Ovary (tissue), 3 donors: Measurements from ENCODE around the gene PTPN14.

Source experiments
- EP300 ChIP-seq: sonication (generic); formaldehyde crosslinking; IDR thresholded peaks from one replicate; pipeline ENCODE4 v1.6.1; 2017; ENCODE audit warnings: antibody characterized with exemption
- POLR2A ChIP-seq: fragments of 450-650 bp; IDR thresholded peaks from one replicate; pipeline ENCODE4 v1.6.1; 2017; ENCODE audit warnings: antibody characterized with exemption, mild to moderate bottlenecking, moderate library complexity
- TF ChIP-seq, protein P1 (sequence below), 3 donors: fragments of 450-650 bp in 2 of 3; fragments of 200-600 bp in 1 of 3; IDR thresholded peaks; one replicate each; pipeline versions ENCODE4 v1.5.1 to v1.8.0; 2016 to 2022; ENCODE audit warnings: antibody characterized with exemption in 3 of 3, mild to moderate bottlenecking in 1 of 3
- donor health status: DM: no; HTN: no; CAD: no.

DNA sequence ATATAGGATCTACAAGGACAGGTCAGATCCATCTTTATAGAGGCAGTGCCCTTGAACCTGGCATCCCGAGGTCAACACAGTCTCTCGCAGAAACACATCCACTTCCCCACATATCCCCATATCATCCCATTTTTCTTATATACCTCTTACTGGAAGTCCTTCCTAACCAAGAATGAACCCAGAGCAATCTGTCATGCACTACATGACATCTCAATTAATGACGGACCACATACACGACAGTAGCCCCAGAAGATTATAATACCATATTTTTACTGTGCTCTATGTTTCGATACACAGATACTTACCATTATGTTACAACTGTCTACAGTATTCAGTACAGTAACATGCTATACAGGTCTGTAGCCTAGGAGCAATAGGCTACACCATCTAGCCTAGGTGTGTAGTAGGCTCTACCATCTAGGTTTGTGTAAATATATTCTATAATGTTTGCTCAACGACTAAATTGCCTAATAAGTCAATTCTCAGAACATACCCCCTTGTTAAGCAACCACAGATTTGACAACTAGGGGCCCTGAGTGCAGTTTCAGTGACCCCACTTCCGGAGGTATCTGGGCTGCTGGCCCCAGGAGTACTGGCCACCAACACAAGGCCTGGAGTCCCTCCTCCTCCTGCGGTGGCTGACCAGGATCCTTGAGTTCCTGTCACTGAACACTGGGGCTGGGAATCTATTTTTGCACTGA lies 28.1 kb downstream of the PTPN14 start:
- TF ChIP-seq EP300 (no peak), POLR2A (no peak)
- TF ChIP-seq, protein P1, sequence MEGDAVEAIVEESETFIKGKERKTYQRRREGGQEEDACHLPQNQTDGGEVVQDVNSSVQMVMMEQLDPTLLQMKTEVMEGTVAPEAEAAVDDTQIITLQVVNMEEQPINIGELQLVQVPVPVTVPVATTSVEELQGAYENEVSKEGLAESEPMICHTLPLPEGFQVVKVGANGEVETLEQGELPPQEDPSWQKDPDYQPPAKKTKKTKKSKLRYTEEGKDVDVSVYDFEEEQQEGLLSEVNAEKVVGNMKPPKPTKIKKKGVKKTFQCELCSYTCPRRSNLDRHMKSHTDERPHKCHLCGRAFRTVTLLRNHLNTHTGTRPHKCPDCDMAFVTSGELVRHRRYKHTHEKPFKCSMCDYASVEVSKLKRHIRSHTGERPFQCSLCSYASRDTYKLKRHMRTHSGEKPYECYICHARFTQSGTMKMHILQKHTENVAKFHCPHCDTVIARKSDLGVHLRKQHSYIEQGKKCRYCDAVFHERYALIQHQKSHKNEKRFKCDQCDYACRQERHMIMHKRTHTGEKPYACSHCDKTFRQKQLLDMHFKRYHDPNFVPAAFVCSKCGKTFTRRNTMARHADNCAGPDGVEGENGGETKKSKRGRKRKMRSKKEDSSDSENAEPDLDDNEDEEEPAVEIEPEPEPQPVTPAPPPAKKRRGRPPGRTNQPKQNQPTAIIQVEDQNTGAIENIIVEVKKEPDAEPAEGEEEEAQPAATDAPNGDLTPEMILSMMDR (IDR thresholded peaks at IDR 0.05), result no peak
